Natural killer cell (primary cell): ENCODE measurements around the gene RIOK1. TPM values are rescaled to one million over a fixed set of nuclear protein-coding genes. Genes with fewer than 3 reads are reported as not detected.

Experiments
- ATAC-seq, 3 donors: fragments of 150-1000 bp in 2 of 3; fragments of 200-7000 bp in 1 of 3; cut with Tn5 transposase; 1 replicate in 1 of 3; 2 replicates in 2 of 3; pipeline ENCODE4 v1.10.0; 2021; ENCODE audit warnings: mild to moderate bottlenecking in 2 of 3, moderate library complexity in 2 of 3
- DNase-seq, 2 donors: peaks; one replicate each; pipeline versions ENCODE4 v3.0.0 to v3.0.0-alpha.2; 2013 to 2021; ENCODE audit warnings: mixed read lengths in 1 of 2
- H3K27ac ChIP-seq: one replicate; pipeline ENCODE4 v1.5.1; 2013; ENCODE audit warnings: mild to moderate bottlenecking, low read length
- H3K27me3 ChIP-seq: one replicate; pipeline ENCODE4 v1.6.1; 2013; ENCODE audit warnings: low read length; ENCODE audit not compliant: control insufficient read depth, insufficient read depth
- H3K36me3 ChIP-seq: one replicate; pipeline ENCODE4 v1.6.1; 2013; ENCODE audit warnings: low read length; ENCODE audit not compliant: control insufficient read depth, insufficient read depth
- H3K4me1 ChIP-seq: one replicate; pipeline ENCODE4 v1.6.1; 2013; ENCODE audit warnings: low read length; ENCODE audit not compliant: control insufficient read depth, insufficient read depth
- H3K4me3 ChIP-seq: one replicate; pipeline ENCODE4 v1.5.1; 2013; ENCODE audit warnings: low read length
- H3K9me3 ChIP-seq: one replicate; pipeline ENCODE4 v1.6.1; 2013; ENCODE audit warnings: low read length; ENCODE audit not compliant: control insufficient read depth, insufficient read depth
- H3K27ac Mint-ChIP-seq, 2 donors: one replicate each; pipeline ENCODE4 v1.8.0; 2022; ENCODE audit warnings: mild to moderate bottlenecking in 2 of 2, mixed read lengths in 2 of 2, moderate library complexity in 1 of 2
- H3K27me3 Mint-ChIP-seq, 2 donors: one replicate each; pipeline ENCODE4 v1.8.0; 2022; ENCODE audit warnings: low read depth in 2 of 2, mixed read lengths in 2 of 2
- H3K36me3 Mint-ChIP-seq: one replicate; pipeline ENCODE4 v1.8.0; 2022; ENCODE audit warnings: mixed read lengths
- H3K4me1 Mint-ChIP-seq, 2 donors: one replicate each; pipeline ENCODE4 v1.8.0; 2022; ENCODE audit warnings: mixed read lengths in 2 of 2
- H3K4me3 Mint-ChIP-seq: one replicate; pipeline ENCODE4 v1.8.0; 2022; ENCODE audit warnings: mild to moderate bottlenecking, moderate library complexity, mixed read lengths
- H3K9me3 Mint-ChIP-seq, 2 donors: one replicate each; pipeline ENCODE4 v1.8.0; 2022; ENCODE audit warnings: mixed read lengths in 2 of 2
- WGBS: methylation state at CpG from one replicate; pipeline ENCODE4 v1.1.7; 2013; ENCODE audit warnings: missing lambda C conversion rate; ENCODE audit not compliant: insufficient coverage; 5-methylcytosine and 5-hydroxymethylcytosine counted together
- intact Hi-C: fragments of 100-400 bp; cut with micrococcal nuclease; formaldehyde crosslinking; loops from one replicate; pipeline ENCODE4 v1.14.2; 2022
- total RNA-seq, 4 donors: library from RNA; stranded (reverse); fragments of 120-200 nt in 1 of 4; gene quantifications; one replicate each; pipeline versions ENCODE4 v1.2.3 to v1.2.4, GENCODE V29; 2013 to 2022
- TF ChIP-seq, protein P1 (sequence below): fragments of 200-600 bp; IDR thresholded peaks from one replicate; pipeline ENCODE4 v1.8.0; 2022; ENCODE audit warnings: antibody characterized with exemption

Gene RIOK1
- total RNA-seq, 3 donors from 2014 or later (not counting 1 experiment from before 2014, with no cell fraction given): 36.8 to 48.4 (median 38.2) TPM

DNA sequence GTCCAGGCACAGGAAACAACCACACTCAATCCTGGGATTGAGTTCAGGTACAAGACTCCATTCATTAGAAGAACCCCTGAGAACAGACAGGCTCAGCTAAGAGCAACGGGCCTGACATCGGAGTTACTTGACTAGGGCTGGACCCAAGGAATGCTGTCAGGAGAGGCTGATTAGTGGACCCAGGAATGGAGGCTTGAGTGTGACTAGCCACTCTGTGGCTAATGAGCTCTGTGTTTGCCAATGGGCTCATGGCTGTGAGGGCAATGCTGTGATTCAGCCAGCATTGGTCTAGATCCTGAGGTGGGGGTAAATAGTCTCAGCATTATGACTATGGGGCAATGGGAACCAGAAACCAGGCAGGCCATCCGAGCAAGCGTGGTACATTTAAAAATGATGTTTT lies 71.8 kb downstream of the RIOK1 start:
- Histone ChIP-seq H3K4me1 (no peaks in the 10 kb centered on the region), H3K27ac (no peak overlapping the region), H3K9me3 (no peaks in the 10 kb centered on the region), H3K4me3 (no peak overlapping the region), H3K27me3 (no peaks in the 10 kb centered on the region), H3K36me3 (no peaks in the 10 kb centered on the region)
- TF ChIP-seq, protein P1, sequence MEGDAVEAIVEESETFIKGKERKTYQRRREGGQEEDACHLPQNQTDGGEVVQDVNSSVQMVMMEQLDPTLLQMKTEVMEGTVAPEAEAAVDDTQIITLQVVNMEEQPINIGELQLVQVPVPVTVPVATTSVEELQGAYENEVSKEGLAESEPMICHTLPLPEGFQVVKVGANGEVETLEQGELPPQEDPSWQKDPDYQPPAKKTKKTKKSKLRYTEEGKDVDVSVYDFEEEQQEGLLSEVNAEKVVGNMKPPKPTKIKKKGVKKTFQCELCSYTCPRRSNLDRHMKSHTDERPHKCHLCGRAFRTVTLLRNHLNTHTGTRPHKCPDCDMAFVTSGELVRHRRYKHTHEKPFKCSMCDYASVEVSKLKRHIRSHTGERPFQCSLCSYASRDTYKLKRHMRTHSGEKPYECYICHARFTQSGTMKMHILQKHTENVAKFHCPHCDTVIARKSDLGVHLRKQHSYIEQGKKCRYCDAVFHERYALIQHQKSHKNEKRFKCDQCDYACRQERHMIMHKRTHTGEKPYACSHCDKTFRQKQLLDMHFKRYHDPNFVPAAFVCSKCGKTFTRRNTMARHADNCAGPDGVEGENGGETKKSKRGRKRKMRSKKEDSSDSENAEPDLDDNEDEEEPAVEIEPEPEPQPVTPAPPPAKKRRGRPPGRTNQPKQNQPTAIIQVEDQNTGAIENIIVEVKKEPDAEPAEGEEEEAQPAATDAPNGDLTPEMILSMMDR: no peak
- Mint-ChIP-seq H3K27me3 (peaks cover 0 to 6% of the 10 kb centered on the region in 2 donors), H3K36me3 (no peaks in the 10 kb centered on the region), H3K27ac (no peak overlapping the region), H3K4me1 (no peaks in the 10 kb centered on the region), H3K4me3 (no peak overlapping the region), H3K9me3 (no peaks in the 10 kb centered on the region)
- DNase-seq: no peak
- intact Hi-C loops: no loop called here
- WGBS: 96% methylated on average over 4 of the region's 4 CpGs
- no peak for ATAC-seq

GRCh38 chr6:7463785-7464184 lies 74.2 kb downstream of the RIOK1 start:
- no peak overlapping the region for H3K27ac ChIP-seq
- 86% methylated on average over 4 of the region's 4 CpGs for WGBS
- H3K36me3 ChIP-seq: no peaks in the 10 kb centered on the region
- H3K27ac Mint-ChIP-seq: no peak overlapping the region
- no peaks in the 10 kb centered on the region for H3K4me1 ChIP-seq
- H3K27me3 ChIP-seq: no peaks in the 10 kb centered on the region
- no peak overlapping the region for H3K4me3 Mint-ChIP-seq
- peaks cover 10 to 13% of the 10 kb centered on the region in 2 donors for H3K27me3 Mint-ChIP-seq
- H3K4me1 Mint-ChIP-seq: peaks cover 5 to 8% of the 10 kb centered on the region in 2 donors
- no peaks in the 10 kb centered on the region for H3K9me3 ChIP-seq
- ATAC-seq: no peak
- TF ChIP-seq, protein P1: no peak
- DNase-seq: no peak
- H3K36me3 Mint-ChIP-seq: no peaks in the 10 kb centered on the region
- intact Hi-C loops: no loop called here
- no peaks in the 10 kb centered on the region for H3K9me3 Mint-ChIP-seq
- H3K4me3 ChIP-seq: no peak overlapping the region

- TF ChIP-seq, protein P1: no peak
- Histone ChIP-seq H3K27ac (no peak overlapping the region), H3K36me3 (no peaks in the 10 kb centered on the region), H3K4me1 (no peaks in the 10 kb centered on the region), H3K4me3 (no peak overlapping the region), H3K27me3 (no peaks in the 10 kb centered on the region), H3K9me3 (no peaks in the 10 kb centered on the region)
- intact Hi-C loops: no loop called here
- 82% methylated on average over 13 of the region's 13 CpGs for WGBS
- no peaks in the 10 kb centered on the region for H3K36me3 Mint-ChIP-seq
- H3K4me1 Mint-ChIP-seq: peaks cover 13 to 16% of the 10 kb centered on the region in 2 donors
- H3K27me3 Mint-ChIP-seq: peaks cover 16 to 30% of the 10 kb centered on the region in 2 donors
- no peak overlapping the region for H3K27ac Mint-ChIP-seq
- peaks cover 0 to 4% of the 10 kb centered on the region in 2 donors for H3K9me3 Mint-ChIP-seq
- no peak overlapping the region for H3K4me3 Mint-ChIP-seq
- ATAC-seq (no peak), DNase-seq (no peak)
Measured at GRCh38 chr6:7467007-7467897, 77.6 kb downstream of the RIOK1 start.

Other genes with a start within 250 kb of the RIOK1 start
- 10 to 100 TPM; 82.8 to 97.6 (median 93.1) TPM for gene SSR1, start 76.6 kb upstream of the RIOK1 start, total RNA-seq
- gene CAGE1, start 66 bp upstream of the RIOK1 start, total RNA-seq: 1 to 10 TPM in 2 of 3 donors, under 1 TPM in 1; 0.70 to 1.3 (median 1.1) TPM
- gene DSP, start 151.9 kb downstream of the RIOK1 start, total RNA-seq: under 1 TPM in 2 of 3 donors, not detected in 1; 0.05 to 0.26 TPM
- gene SNRNP48, start 200.4 kb downstream of the RIOK1 start, total RNA-seq: 10 to 100 TPM; 12.3 to 17.0 (median 14.0) TPM